ENCODE measurements around the gene RAP1B.
"Not testable (repeated sequence)": the region's sequence is repeated elsewhere in the genome, so short reads cannot be mapped to it uniquely, and the experiment has no call there.

Gene RAP1B

GRCh38 chr12:68638171-68638570 is 27.5 kb downstream of the RAP1B start:
- no peak for DNase-seq

DNA sequence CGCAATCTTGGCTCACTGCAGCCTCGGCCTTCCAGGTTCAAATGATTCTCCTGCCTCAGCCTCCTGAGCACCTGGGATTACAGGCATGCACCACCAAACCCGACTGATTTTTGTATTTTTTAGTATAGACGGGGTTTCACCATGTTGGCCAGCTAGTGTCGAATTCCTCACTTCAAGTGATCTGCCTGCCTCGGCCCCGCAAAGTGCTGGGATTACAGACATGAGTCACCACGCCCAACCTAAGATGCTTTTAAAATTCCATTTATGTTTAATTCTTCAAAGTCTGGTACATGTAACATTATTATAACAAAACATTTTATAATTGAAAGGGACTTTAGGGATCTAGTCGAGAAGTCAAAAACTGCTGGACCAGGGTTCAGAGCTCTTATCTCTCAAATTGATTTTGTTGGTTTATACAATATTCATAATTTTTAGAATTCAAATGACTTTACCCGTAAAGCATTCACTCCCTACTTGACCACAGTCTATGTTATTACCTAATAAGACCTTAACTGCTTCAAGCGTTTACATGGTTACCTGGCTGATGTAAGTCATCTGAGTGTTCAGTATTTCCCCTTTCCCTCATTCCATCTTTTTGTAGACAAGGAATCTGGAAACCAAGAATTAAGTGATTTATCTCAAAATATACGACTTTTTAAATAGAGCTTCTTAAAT is 28.2 kb downstream of the RAP1B start:
- no peak for DNase-seq

DNA sequence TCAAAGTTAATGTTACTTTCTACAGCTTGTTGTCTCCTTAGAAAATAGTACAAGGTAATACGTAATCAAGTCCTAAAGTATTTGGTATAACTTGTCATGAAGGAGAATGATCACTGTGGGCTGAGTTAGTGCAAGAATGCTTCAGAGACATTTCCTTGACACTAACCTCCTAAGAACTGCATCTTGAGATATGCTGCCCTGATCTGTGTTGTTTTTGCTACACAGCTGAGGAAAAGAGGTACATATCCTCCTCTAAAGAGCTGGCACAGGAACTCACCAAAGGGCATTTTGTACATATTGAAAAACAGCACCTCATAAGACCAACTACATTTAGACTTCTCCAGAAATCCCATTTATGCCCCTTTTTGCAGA is 28.7 kb downstream of the RAP1B start:
- no peak for DNase-seq

- DNase-seq: no peak
Measured at GRCh38 chr12:68641138-68641537, 30.4 kb downstream of the RAP1B start.

DNA sequence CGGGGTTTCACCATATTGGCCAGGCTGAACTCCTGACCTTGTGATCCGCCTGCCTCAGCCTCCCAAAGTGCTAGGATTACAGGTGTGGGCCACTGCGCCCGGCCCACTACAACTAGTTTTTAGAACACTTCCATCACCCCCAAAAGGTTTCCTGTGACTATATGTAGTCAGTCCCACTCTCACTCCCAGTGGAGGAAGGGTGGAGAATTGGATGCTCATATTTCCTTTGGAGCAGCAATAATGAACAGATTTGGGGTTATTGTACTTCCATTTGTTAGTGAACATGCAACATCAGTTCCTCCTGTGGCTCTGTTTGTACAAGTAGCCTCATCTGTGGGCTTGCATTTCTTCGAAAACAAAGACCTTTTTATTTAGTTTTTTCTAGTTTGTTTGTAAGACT is 35.8 kb downstream of the RAP1B start:
- DNase-seq: no peak

- no peak for DNase-seq
Measured at GRCh38 chr12:68647507-68647906, 36.8 kb downstream of the RAP1B start.

DNA sequence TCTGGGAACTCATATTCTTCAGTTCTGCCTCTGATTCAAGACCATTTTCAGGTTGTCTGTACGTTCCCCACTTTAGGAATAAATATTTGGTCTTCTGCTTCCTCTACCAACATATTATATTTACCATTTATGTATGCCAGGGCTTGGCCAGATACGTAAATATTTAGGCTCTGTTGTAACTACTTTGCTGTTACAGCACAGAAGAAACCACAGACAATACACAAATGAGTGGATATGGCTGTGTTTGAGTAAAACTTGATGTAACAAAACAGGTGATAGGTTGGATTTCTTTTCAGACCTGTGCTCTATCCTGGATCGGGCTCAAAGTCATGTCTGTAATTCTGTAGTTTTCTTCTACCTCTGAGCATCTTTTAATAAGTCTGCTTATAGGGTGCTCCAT is 37.5 kb downstream of the RAP1B start:
- DNase-seq: no peak

- no peak for DNase-seq
Measured at GRCh38 chr12:68665016-68665569, 54.4 kb downstream of the RAP1B start.

DNA sequence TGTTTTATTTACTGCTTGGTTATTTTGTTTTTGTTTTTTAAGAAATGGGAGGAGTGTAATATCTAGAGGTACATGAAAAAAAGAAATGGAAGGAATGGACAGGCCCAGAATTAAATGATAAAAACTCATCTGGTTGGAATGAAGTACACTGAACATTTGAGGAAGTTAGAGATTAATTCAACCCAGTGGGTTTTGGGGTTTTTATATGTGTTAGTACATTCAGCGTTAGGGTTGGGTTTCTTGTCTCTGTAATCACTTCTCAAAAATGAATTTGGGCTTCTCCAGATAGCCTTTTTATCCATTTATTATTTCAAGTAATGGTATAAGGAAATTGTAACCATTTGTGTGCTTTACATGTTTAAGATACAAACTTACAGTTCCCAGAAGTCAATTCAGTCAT is 56.6 kb downstream of the RAP1B start:
- no peak for DNase-seq

GRCh38 chr12:68667896-68668295 is 57.2 kb downstream of the RAP1B start:
- DNase-seq: no peak

DNA sequence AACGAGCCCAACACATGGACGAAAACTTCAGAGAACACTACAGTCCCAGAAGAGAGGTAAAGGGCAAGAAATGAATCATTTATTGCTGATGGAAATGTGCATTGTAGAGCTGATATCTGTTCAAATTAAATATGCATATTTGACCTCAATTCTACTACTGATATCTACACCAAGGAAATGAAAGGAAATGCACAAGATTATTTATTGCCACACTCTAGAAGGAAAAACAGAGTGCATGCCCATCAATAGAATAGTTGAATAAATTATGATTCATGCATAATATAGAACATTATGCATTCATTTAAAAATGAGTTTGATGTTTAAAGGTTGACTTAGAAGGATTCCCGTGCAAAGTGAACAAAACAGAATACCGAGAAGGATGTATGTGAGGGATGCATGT is 60.5 kb downstream of the RAP1B start:
- no peak for DNase-seq

- no peak for DNase-seq
Measured at GRCh38 chr12:68673788-68674187, 63.1 kb downstream of the RAP1B start.

GRCh38 chr12:68674376-68674775 is 63.7 kb downstream of the RAP1B start:
- no peak for DNase-seq

GRCh38 chr12:68675101-68675842 is 64.6 kb downstream of the RAP1B start:
- peak; percentile 68 for DNase-seq

GRCh38 chr12:68676854-68677253 is 66.2 kb downstream of the RAP1B start:
- DNase-seq: not testable (repeated sequence)

DNA sequence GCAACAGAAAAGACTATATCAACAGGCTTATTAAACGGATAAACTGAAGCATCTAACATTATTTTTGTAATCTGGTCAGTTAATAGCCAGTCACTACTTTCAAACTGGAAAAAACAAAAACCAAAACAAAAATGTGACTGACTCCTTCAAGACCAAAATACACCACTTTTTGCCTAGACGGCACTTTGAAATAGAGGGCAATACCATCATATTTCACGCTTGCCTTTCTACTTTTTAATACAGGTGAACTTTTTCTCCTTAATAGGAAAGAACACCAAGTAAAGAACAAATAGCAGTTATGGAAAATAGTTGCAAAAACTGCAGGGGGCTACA is 75.5 kb downstream of the RAP1B start:
- no peak for DNase-seq

DNA sequence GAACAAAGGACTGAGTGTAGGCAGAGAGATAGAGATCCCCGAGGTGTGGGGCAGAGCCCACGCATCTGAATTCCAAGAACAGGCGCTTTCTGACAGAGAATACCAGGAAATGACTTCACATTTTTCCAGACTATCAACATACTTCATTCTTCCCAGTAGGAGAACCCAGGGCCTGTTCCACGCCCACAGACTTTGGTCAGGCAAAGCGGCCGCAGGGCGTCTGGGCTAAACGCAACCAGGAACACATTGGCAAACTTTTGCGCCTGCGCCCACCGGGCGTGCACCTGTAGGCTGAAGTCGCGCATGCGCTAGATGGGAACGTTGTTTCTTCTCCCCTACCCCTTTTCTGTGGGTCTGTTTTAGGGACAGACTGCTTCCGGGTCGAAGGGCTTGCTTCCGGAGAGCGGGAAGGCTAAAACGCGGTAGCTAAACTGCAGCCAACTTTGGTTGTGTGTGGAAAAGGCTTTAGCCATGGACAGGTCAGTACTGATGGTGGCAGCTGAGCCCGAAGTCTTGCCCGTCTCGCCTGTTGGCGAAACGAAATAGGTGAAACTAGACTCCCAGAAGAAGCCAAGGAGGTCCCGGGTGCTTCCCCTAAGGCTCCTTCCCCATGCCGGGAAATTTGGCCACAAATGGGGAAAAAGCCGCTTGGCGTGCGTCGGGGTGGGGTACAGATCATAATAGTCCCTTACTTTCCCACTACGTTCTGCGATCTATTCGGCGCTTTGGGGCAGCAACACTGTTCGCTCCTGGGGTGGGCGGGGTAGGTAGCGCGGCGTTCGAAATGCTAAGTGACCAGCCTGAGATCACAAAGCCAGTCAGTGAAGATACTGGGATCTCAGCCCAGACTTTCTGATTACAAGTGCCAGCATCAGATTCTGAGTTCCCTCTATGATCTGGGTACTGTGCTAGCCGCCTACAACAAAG is 76.2 kb downstream of the RAP1B start, which contains the start of gene NUP107:
NUP107 (plus strand) TSS at position 384 of the 927 bp plus-strand sequence; CDS start at position 472, 88 bp downstream.
- peak; percentile 98 for DNase-seq

- no peak for DNase-seq
Measured at GRCh38 chr12:68695454-68695853, 84.8 kb downstream of the RAP1B start.

DNA sequence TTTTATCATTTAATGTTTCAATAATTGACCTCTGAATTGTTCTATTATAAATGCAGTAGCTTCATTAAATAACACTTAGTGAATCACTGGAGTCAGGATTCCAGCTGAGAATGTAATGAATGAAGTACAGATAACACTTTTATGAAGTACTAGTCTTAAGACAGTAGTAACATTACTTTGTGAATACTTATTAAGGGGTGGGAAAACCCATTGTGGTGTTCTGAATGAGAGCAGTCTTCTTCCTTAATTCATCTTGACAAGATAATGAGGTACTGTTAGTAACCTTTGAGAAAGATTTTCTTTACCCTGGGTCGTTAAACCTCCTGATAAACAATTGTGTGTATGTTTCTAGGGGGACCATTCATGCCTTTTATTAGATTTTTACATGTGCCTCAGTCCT is 88.8 kb downstream of the RAP1B start:
- DNase-seq: no peak
